CD4-positive, alpha-beta T cell (primary cell): ENCODE data around the gene ENTPD7. TPM values are rescaled to one million over a fixed set of nuclear protein-coding genes. Genes with fewer than 3 reads are reported as not detected.

Experiments used
- ATAC-seq: fragments of 200-7000 bp; cut with Tn5 transposase; one replicate; pipeline ENCODE4 v1.10.0; 2022; ENCODE audit warnings: mild to moderate bottlenecking; ENCODE audit not compliant: poor library complexity
- CTCF ChIA-PET: fragments of 350-600 bp; sonication (Branson Sonifier 250); formaldehyde crosslinking; loops from one replicate; lab custom pipeline; 2021; ENCODE audit warnings: antibody characterized with exemption, inconsistent platforms; lab: Charles Lee
- POLR2A ChIA-PET: fragments of 350-600 bp; sonication (Branson Sonifier 250); formaldehyde crosslinking; loops from one replicate; lab custom pipeline; 2021; ENCODE audit warnings: antibody characterized with exemption, inconsistent platforms; lab: Charles Lee
- DNase-seq, 14 experiments: peaks; one replicate each; pipeline ENCODE4 v3.0.0-alpha.2; 2013 to 2020; ENCODE audit warnings: mixed read lengths in 2 of 14
- H3K27ac ChIP-seq, 2 donors: one replicate each; pipeline versions ENCODE4 v1.5.1 to v1.7.0; 2013; ENCODE audit warnings: low read length in 2 of 2, low read depth in 1 of 2, mild to moderate bottlenecking in 1 of 2
- H3K27me3 ChIP-seq, 2 experiments: 1 replicate in 1 of 2; 2 replicates in 1 of 2; pipeline versions ENCODE4 v1.6.1 to v1.7.0; 2013; ENCODE audit warnings: low read length in 2 of 2, control low read depth in 1 of 2, mild to moderate bottlenecking in 1 of 2, moderate library complexity in 1 of 2; ENCODE audit not compliant: insufficient read depth in 2 of 2, control insufficient read depth in 1 of 2
- H3K36me3 ChIP-seq: one replicate; pipeline ENCODE4 v1.6.1; 2013; ENCODE audit warnings: low read length, control low read depth; ENCODE audit not compliant: insufficient read depth
- H3K4me1 ChIP-seq: one replicate; pipeline ENCODE4 v1.6.1; 2013; ENCODE audit warnings: low read length, control low read depth; ENCODE audit not compliant: insufficient read depth
- H3K4me3 ChIP-seq: one replicate; pipeline ENCODE4 v1.5.1; 2013; ENCODE audit warnings: mild to moderate bottlenecking, low read length, moderate library complexity
- H3K9me3 ChIP-seq, 2 experiments: 1 replicate in 1 of 2; 2 replicates in 1 of 2; pipeline versions ENCODE4 v1.6.1 to v1.7.0; 2013; ENCODE audit warnings: low read length in 2 of 2, mild to moderate bottlenecking in 2 of 2, control low read depth in 1 of 2, moderate library complexity in 1 of 2; ENCODE audit not compliant: control insufficient read depth in 1 of 2, insufficient read depth in 1 of 2
- H3K27ac Mint-ChIP-seq: one replicate; pipeline ENCODE4 v1.8.0; 2020; ENCODE audit warnings: mixed read lengths
- H3K27me3 Mint-ChIP-seq: one replicate; pipeline ENCODE4 v1.8.0; 2021; ENCODE audit warnings: mixed read lengths
- H3K36me3 Mint-ChIP-seq: one replicate; pipeline ENCODE4 v1.8.0; 2021; ENCODE audit warnings: low read depth, mixed read lengths
- H3K4me1 Mint-ChIP-seq: one replicate; pipeline ENCODE4 v1.8.0; 2021; ENCODE audit warnings: low read depth, mixed read lengths
- H3K4me3 Mint-ChIP-seq: one replicate; pipeline ENCODE4 v1.8.0; 2020; ENCODE audit warnings: mild to moderate bottlenecking, mixed read lengths
- H3K9me3 Mint-ChIP-seq: one replicate; pipeline ENCODE4 v1.8.0; 2020; ENCODE audit warnings: mixed read lengths
- CTCF ChIP-seq: fragments of 200-600 bp; IDR thresholded peaks from one replicate; pipeline ENCODE4 v1.8.0; 2022; ENCODE audit warnings: antibody characterized with exemption, mild to moderate bottlenecking
- intact Hi-C, 2 experiments: fragments of 100-400 bp; cut with DNase I in 1 of 2; cut with micrococcal nuclease in 1 of 2; formaldehyde crosslinking; loops; one replicate each; pipeline versions ENCODE4 v1.15.1 to v1.9.0; 2023 to 2025; cut with DNase I, micrococcal nuclease
- total RNA-seq, 174 experiments: library from RNA in 2 of 174; stranded (reverse) in 2 of 174; gene quantifications; one replicate each; pipeline ENCODE4 v1.2.3 and lab custom pipeline; 2021 to 2026

Gene ENTPD7
- total RNA-seq, 2 experiments from 2014 or later: 1.1 to 1.4 TPM

DNA sequence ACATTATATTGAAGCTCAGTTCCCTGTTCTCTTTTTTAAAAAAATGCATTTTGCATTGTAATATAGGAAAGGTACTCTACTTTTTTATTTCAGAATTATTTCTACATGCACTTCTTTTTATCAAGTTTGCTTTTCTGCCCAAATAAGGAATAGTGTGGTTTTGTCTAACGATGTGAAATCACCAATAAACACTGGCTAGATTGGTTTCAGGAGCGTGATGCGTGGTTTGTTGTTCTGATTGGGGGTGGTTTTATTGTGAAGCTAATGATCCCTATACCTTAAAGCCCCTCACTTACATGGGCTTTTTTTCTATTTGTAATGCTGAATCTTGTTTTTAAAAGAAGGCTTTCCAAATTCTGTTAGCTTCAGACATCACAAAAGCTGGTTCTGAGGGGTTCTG is 17.6 kb downstream of the ENTPD7 start:
- H3K27ac Mint-ChIP-seq: no peak overlapping the region
- no peaks in the 10 kb centered on the region for H3K4me1 ChIP-seq
- no peak overlapping the region for H3K4me3 ChIP-seq
- no peak overlapping the region for H3K4me3 Mint-ChIP-seq
- no peak overlapping the region for H3K27ac ChIP-seq
- no peak for TF ChIP-seq CTCF
- H3K27me3 ChIP-seq: no peaks in the 10 kb centered on the region
- H3K27me3 Mint-ChIP-seq: no peaks in the 10 kb centered on the region
- peaks cover 23% of the 10 kb centered on the region for H3K36me3 Mint-ChIP-seq
- DNase-seq (no peak), ATAC-seq (no peak)
- H3K9me3 Mint-ChIP-seq: no peaks in the 10 kb centered on the region
- intact Hi-C loops: no loop called here
- peaks cover 16% of the 10 kb centered on the region for H3K36me3 ChIP-seq
- no peaks in the 10 kb centered on the region for H3K9me3 ChIP-seq
- POLR2A ChIA-PET: no interaction called here
- CTCF ChIA-PET: no interaction called here
- H3K4me1 Mint-ChIP-seq: no peaks in the 10 kb centered on the region

- no peak overlapping the region for H3K27ac Mint-ChIP-seq
- intact Hi-C loops: no loop called here
- Histone ChIP-seq H3K4me3 (no peak overlapping the region), H3K4me1 (no peaks in the 10 kb centered on the region), H3K27me3 (no peaks in the 10 kb centered on the region), H3K36me3 (peaks cover 13% of the 10 kb centered on the region), H3K27ac (no peak overlapping the region), H3K9me3 (no peaks in the 10 kb centered on the region)
- no peak for TF ChIP-seq CTCF
- H3K4me1 Mint-ChIP-seq: no peaks in the 10 kb centered on the region
- H3K36me3 Mint-ChIP-seq: peaks cover 25% of the 10 kb centered on the region
- no peak overlapping the region for H3K4me3 Mint-ChIP-seq
- ATAC-seq (no peak), DNase-seq (no peak)
- ChIA-PET POLR2A (no interaction called here), CTCF (no interaction called here)
- no peaks in the 10 kb centered on the region for H3K9me3 Mint-ChIP-seq
- no peaks in the 10 kb centered on the region for H3K27me3 Mint-ChIP-seq
These were observed 19.6 kb downstream of the ENTPD7 start for GRCh38 chr10:99678921-99679320.

- H3K27me3 ChIP-seq: no peaks in the 10 kb centered on the region
- no peaks in the 10 kb centered on the region for H3K4me1 ChIP-seq
- DNase-seq: no peak
- no peaks in the 10 kb centered on the region for H3K4me1 Mint-ChIP-seq
- no peaks in the 10 kb centered on the region for H3K9me3 Mint-ChIP-seq
- no peak overlapping the region for H3K27ac Mint-ChIP-seq
- H3K9me3 ChIP-seq: no peaks in the 10 kb centered on the region
- ChIA-PET CTCF (interaction anchor here (1.0 kb wide), 1 partner anchor 9 kb away, joined by 3 read pairs; no protein-coding TSS in a partner anchor), POLR2A (no interaction called here)
- no peak overlapping the region for H3K4me3 Mint-ChIP-seq
- intact Hi-C loops: no loop called here
- no peak overlapping the region for H3K4me3 ChIP-seq
- no peak for TF ChIP-seq CTCF
- no peaks in the 10 kb centered on the region for H3K27me3 Mint-ChIP-seq
- H3K27ac ChIP-seq: no peak overlapping the region
- peaks cover 25% of the 10 kb centered on the region for H3K36me3 Mint-ChIP-seq
- no peak for ATAC-seq
- peaks cover 13% of the 10 kb centered on the region for H3K36me3 ChIP-seq
These were observed 22.2 kb downstream of the ENTPD7 start for GRCh38 chr10:99681553-99681952.
